ENCODE results near the gene FAM20C. TPM values are rescaled to one million over a fixed set of nuclear protein-coding genes. Genes with fewer than 3 reads are reported as not detected.

FAM20C gene
- total RNA-seq, 2 donors from 2014 or later = 33.5 to 53.5 TPM

DNA sequence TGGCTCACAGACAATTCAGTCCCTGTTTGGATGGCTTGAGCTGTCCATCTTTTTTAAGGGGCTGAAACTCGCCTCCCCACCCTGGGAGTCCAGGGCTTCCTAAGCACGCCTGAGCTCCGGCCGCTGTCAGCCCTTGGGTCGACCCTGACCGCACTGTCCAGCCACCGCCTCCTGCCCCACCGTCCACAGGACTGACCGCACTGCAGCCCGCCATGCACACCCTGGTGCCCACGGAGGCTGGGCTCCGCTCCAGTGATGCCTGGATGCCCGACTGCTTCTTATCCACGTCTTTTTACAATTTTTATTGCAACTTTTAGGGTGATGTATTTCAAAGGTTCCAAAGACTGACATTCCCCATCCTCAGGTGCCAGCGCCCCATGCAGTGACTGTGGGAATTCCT lies 58.2 kb downstream of the FAM20C start:
- no peaks in the 10 kb centered on the region for H3K36me3 ChIP-seq (ENCODE audit: control insufficient read depth, insufficient read depth, low read length)
- peaks cover 12% of the 10 kb centered on the region for H3K9me3 Mint-ChIP-seq
- H3K27ac ChIP-seq (ENCODE audit: low read depth, low read length) = no peak overlapping the region
- H3K36me3 Mint-ChIP-seq (ENCODE audit: low read depth) = peaks cover 50% of the 10 kb centered on the region
- TF ChIP-seq, protein P1, sequence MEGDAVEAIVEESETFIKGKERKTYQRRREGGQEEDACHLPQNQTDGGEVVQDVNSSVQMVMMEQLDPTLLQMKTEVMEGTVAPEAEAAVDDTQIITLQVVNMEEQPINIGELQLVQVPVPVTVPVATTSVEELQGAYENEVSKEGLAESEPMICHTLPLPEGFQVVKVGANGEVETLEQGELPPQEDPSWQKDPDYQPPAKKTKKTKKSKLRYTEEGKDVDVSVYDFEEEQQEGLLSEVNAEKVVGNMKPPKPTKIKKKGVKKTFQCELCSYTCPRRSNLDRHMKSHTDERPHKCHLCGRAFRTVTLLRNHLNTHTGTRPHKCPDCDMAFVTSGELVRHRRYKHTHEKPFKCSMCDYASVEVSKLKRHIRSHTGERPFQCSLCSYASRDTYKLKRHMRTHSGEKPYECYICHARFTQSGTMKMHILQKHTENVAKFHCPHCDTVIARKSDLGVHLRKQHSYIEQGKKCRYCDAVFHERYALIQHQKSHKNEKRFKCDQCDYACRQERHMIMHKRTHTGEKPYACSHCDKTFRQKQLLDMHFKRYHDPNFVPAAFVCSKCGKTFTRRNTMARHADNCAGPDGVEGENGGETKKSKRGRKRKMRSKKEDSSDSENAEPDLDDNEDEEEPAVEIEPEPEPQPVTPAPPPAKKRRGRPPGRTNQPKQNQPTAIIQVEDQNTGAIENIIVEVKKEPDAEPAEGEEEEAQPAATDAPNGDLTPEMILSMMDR (conservative IDR thresholded peaks at IDR 0.05) = no peak
- no peak overlapping the region for H3K9ac ChIP-seq (ENCODE audit: extremely low read depth, low read length, poor library complexity, severe bottlenecking)
- DNase-seq = no peak
- WGBS, 2 experiments (ENCODE audit: insufficient coverage in 1 of 2, insufficient read length in 1 of 2) = 94 to 96% methylated on average over 14 to 15 of the region's 15 CpGs
- H3K9me3 ChIP-seq (ENCODE audit: control insufficient read depth, low read length) = no peaks in the 10 kb centered on the region
- H3K27ac Mint-ChIP-seq = no peak overlapping the region
- H3K4me3 ChIP-seq (ENCODE audit: low read length) = no peak overlapping the region
- H3K4me1 ChIP-seq (ENCODE audit: control insufficient read depth, insufficient read depth, low read length) = no peaks in the 10 kb centered on the region
- H3K4me3 Mint-ChIP-seq = no peak overlapping the region
- no peaks in the 10 kb centered on the region for H3K4me1 Mint-ChIP-seq
- no peaks in the 10 kb centered on the region for H3K27me3 ChIP-seq (ENCODE audit: control insufficient read depth, insufficient read depth, low read length, poor library complexity, severe bottlenecking)
- no peaks in the 10 kb centered on the region for H3K27me3 Mint-ChIP-seq (ENCODE audit: insufficient read depth)

DNA sequence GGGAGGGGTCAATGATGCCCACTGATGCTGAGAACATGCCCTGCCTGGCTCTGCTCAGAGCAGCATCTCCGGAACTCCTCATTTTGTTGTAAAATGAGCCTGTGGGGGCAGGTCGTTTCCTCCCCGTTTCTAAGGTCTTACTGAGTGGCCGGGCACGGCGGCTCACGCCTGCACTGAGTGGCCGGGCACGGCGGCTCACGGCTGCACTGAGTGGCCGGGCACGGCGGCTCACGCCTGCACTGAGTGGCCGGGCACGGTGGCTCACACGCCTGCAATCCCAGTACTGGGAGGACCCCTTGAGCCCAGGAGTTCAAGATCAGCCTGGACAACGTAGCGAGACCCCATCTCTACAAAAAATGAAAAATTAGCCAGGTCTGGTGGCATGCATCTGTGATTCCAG lies 58.6 kb downstream of the FAM20C start:
- Histone ChIP-seq H3K4me1 (ENCODE audit: control insufficient read depth, insufficient read depth, low read length) (no peaks in the 10 kb centered on the region), H3K4me3 (ENCODE audit: low read length) (no peak overlapping the region), H3K9me3 (ENCODE audit: control insufficient read depth, low read length) (no peaks in the 10 kb centered on the region), H3K27ac (ENCODE audit: low read depth, low read length) (no peak overlapping the region), H3K9ac (ENCODE audit: extremely low read depth, low read length, poor library complexity, severe bottlenecking) (no peak overlapping the region), H3K27me3 (ENCODE audit: control insufficient read depth, insufficient read depth, low read length, poor library complexity, severe bottlenecking) (no peaks in the 10 kb centered on the region), H3K36me3 (ENCODE audit: control insufficient read depth, insufficient read depth, low read length) (no peaks in the 10 kb centered on the region)
- H3K36me3 Mint-ChIP-seq (ENCODE audit: low read depth) = peaks cover 54% of the 10 kb centered on the region
- H3K4me3 Mint-ChIP-seq = no peak overlapping the region
- WGBS, 2 experiments (ENCODE audit: insufficient coverage in 1 of 2, insufficient read length in 1 of 2) = 90 to 93% methylated on average over 17 to 20 of the region's 20 CpGs
- H3K9me3 Mint-ChIP-seq = peaks cover 15% of the 10 kb centered on the region
- H3K4me1 Mint-ChIP-seq = no peaks in the 10 kb centered on the region
- H3K27ac Mint-ChIP-seq = no peak overlapping the region
- TF ChIP-seq, protein P1 (conservative IDR thresholded peaks at IDR 0.05) = no peak
- DNase-seq = no peak
- no peaks in the 10 kb centered on the region for H3K27me3 Mint-ChIP-seq (ENCODE audit: insufficient read depth)

DNA sequence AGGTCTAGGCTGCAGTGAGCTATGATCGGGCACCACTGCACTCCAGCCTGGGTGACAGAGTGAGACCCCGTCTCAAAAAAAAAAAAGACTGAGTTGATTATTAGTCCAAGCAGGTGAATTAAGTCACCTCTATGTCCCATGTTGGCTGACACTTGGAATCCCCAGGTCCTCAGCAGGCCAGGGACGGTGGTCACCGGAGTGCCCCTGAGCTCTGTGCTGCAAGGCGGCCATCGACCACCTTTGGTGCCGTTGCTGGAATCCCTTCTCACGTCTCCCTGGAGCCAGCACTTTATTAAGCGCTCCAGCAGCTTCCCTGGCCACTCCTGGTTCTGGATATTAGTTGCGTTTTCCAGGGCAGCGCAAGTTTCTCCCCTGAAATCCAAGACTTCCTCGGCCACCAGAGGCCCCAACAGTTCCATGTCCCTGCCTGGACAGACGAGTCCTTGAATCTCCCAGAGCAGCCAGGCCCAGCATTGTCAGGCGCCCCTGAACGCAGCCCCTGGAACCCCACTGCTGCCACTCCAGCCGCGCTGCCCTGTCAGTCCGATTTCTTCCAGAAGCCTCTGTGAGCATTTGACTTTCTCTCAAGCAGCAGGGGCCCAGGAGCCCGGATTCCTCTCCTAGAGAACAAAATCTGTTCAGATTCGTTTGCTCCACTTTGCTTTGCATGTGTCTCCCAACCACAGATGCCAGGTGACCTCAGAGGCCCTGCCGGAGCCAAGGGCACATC lies 59.2 kb downstream of the FAM20C start:
- Histone ChIP-seq H3K9me3 (ENCODE audit: control insufficient read depth, low read length) (no peaks in the 10 kb centered on the region), H3K36me3 (ENCODE audit: control insufficient read depth, insufficient read depth, low read length) (no peaks in the 10 kb centered on the region), H3K9ac (ENCODE audit: extremely low read depth, low read length, poor library complexity, severe bottlenecking) (no peak overlapping the region), H3K4me1 (ENCODE audit: control insufficient read depth, insufficient read depth, low read length) (no peaks in the 10 kb centered on the region), H3K27ac (ENCODE audit: low read depth, low read length) (no peak overlapping the region), H3K27me3 (ENCODE audit: control insufficient read depth, insufficient read depth, low read length, poor library complexity, severe bottlenecking) (no peaks in the 10 kb centered on the region), H3K4me3 (ENCODE audit: low read length) (no peak overlapping the region)
- TF ChIP-seq, protein P1 (conservative IDR thresholded peaks at IDR 0.05) = no peak
- H3K27ac Mint-ChIP-seq = no peak overlapping the region
- 90 to 93% methylated on average over 19 to 21 of the region's 21 CpGs for WGBS, 2 experiments (ENCODE audit: insufficient coverage in 1 of 2, insufficient read length in 1 of 2)
- no peaks in the 10 kb centered on the region for H3K27me3 Mint-ChIP-seq (ENCODE audit: insufficient read depth)
- H3K4me1 Mint-ChIP-seq = no peaks in the 10 kb centered on the region
- H3K36me3 Mint-ChIP-seq (ENCODE audit: low read depth) = peaks cover 55% of the 10 kb centered on the region
- no peak overlapping the region for H3K4me3 Mint-ChIP-seq
- DNase-seq = no peak
- peaks cover 18% of the 10 kb centered on the region for H3K9me3 Mint-ChIP-seq

Measured in endodermal cell (in vitro differentiated cells).